Gastroesophageal sphincter (tissue), 4 donors: ENCODE measurements around the gene TDRD10. TPM values are rescaled to one million over a fixed set of nuclear protein-coding genes. Genes with fewer than 3 reads are reported as not detected.
"Not testable (repeated sequence)": the region's sequence is repeated elsewhere in the genome, so short reads cannot be mapped to it uniquely, and the experiment has no call there.

Experiments used
- ATAC-seq: fragments of 150-250 bp; one replicate; pipeline ENCODE4 v1.9.1; 2016; ENCODE audit warnings: mild to moderate bottlenecking, moderate library complexity
- H3K27ac ChIP-seq, 4 donors: fragments of 200-600 bp; sonication (generic) in 3 of 4; 1 replicate in 3 of 4; 2 replicates in 1 of 4; pipeline ENCODE4 v1.5.1; 2016 to 2019
- H3K27me3 ChIP-seq: fragments of 200-600 bp; sonication (generic); one replicate; pipeline ENCODE4 v1.5.1; 2019
- H3K36me3 ChIP-seq, 2 donors: fragments of 200-600 bp; sonication (generic); one replicate each; pipeline ENCODE4 v1.5.1; 2019; ENCODE audit warnings: control low read depth in 1 of 2
- H3K4me1 ChIP-seq, 3 donors: fragments of 200-600 bp; sonication (generic); 1 replicate in 2 of 3; 2 replicates in 1 of 3; pipeline ENCODE4 v1.5.1; 2016 to 2019; ENCODE audit warnings: control low read depth in 2 of 3
- H3K4me3 ChIP-seq, 2 donors: fragments of 200-600 bp; sonication (generic); one replicate each; pipeline ENCODE4 v1.5.1; 2019; ENCODE audit warnings: mild to moderate bottlenecking in 1 of 2, moderate library complexity in 1 of 2
- H3K9me3 ChIP-seq, 3 donors: fragments of 200-600 bp; sonication (generic); one replicate each; pipeline ENCODE4 v1.5.1; 2017 to 2019; ENCODE audit warnings: control low read depth in 2 of 3
- CTCF ChIP-seq, 4 experiments: fragments of 200-600 bp in 2 of 4; fragments of 450-650 bp in 2 of 4; sonication (generic) in 1 of 4; IDR thresholded peaks; one replicate each; pipeline ENCODE4 v1.5.1; 2017 to 2019; ENCODE audit warnings: antibody characterized with exemption in 4 of 4, mild to moderate bottlenecking in 2 of 4, moderate library complexity in 2 of 4
- EP300 ChIP-seq: sonication (generic); formaldehyde crosslinking; IDR thresholded peaks from one replicate; pipeline ENCODE4 v1.6.1; 2017; ENCODE audit warnings: antibody characterized with exemption, mild to moderate bottlenecking
- POLR2A ChIP-seq, 2 donors: fragments of 450-650 bp; IDR thresholded peaks; one replicate each; pipeline ENCODE4 v1.6.1; 2017; ENCODE audit warnings: antibody characterized with exemption in 2 of 2, mild to moderate bottlenecking in 2 of 2, moderate library complexity in 1 of 2
- POLR2AphosphoS5 ChIP-seq: sonication (generic); formaldehyde crosslinking; IDR thresholded peaks from one replicate; pipeline ENCODE4 v1.6.1; 2017; ENCODE audit warnings: antibody characterized with exemption
- WGBS, 2 donors: methylation state at CpG; one replicate each; pipeline ENCODE4 v1.1.5; 2018; ENCODE audit warnings: low coverage in 1 of 2; 5-methylcytosine and 5-hydroxymethylcytosine counted together
- total RNA-seq, 4 donors: library from RNA; depleted of rRNA; stranded (reverse); fragments of >200 nt; gene quantifications; one replicate each; pipeline ENCODE4 v1.1.0, GENCODE V29; 2016

The TDRD10 gene
- total RNA-seq, 4 donors from 2014 or later, result 1.4 to 3.3 (median 2.8) TPM

GRCh38 chr1:154485910-154486496 is 16.0 kb upstream of the TDRD10 start:
- ATAC-seq, result no peak
- H3K4me1 ChIP-seq, result peaks cover 0 to 31% (median 0%) of the 10 kb centered on the region in 3 donors
- TF ChIP-seq POLR2A (IDR thresholded peaks at IDR 0.05), result no peak
- no peak for TF ChIP-seq CTCF (IDR thresholded peaks at IDR 0.05)
- no peak for TF ChIP-seq POLR2AphosphoS5
- TF ChIP-seq EP300, result no peak
- H3K4me3 ChIP-seq, result no peak overlapping the region
- peaks cover under 1% of the 10 kb centered on the region for H3K27me3 ChIP-seq
- H3K9me3 ChIP-seq, result no peaks in the 10 kb centered on the region
- peak overlapping the region in 3 of 4 donors; percentile 32 to 50 (median 45) for H3K27ac ChIP-seq
- WGBS, 2 donors, result 31 to 35% methylated on average over 6 to 7 of the region's 7 CpGs
- peaks cover 0 to 6% of the 10 kb centered on the region in 2 donors for H3K36me3 ChIP-seq

GRCh38 chr1:154486756-154487155 is 15.3 kb upstream of the TDRD10 start:
- H3K27me3 ChIP-seq, H3K9me3 ChIP-seq, ATAC-seq, H3K4me3 ChIP-seq, H3K36me3 ChIP-seq: not testable (repeated sequence)
- peaks cover 0 to 35% (median 0%) of the 10 kb centered on the region in 3 donors for H3K4me1 ChIP-seq
- H3K27ac ChIP-seq, result peak overlapping the region in 3 of 4 donors; percentile 32 to 50 (median 45)
- 68 to 77% methylated on average over 4 to 5 of the region's 5 CpGs for WGBS, 2 donors

- H3K9me3 ChIP-seq, result no peaks in the 10 kb centered on the region
- peaks cover 0 to 51% (median 0%) of the 10 kb centered on the region in 3 donors for H3K4me1 ChIP-seq
- H3K27me3 ChIP-seq, result peaks cover 21% of the 10 kb centered on the region
- no peak for ATAC-seq
- H3K36me3 ChIP-seq, result peaks cover 0 to 6% of the 10 kb centered on the region in 2 donors
- H3K4me3 ChIP-seq, result no peak overlapping the region
- peak overlapping the region in 2 of 4 donors; percentile 8 to 20 for H3K27ac ChIP-seq
- TF ChIP-seq POLR2AphosphoS5 (no peak), CTCF (IDR thresholded peaks at IDR 0.05) (no peak), EP300 (no peak), POLR2A (IDR thresholded peaks at IDR 0.05) (no peak)
- WGBS, 2 donors, result 68 to 76% methylated on average over 13 of the region's 20 CpGs
Observed at GRCh38 chr1:154488922-154489321, 13.1 kb upstream of the TDRD10 start.

- Histone ChIP-seq H3K9me3 (no peaks in the 10 kb centered on the region), H3K36me3 (peaks cover 0 to 6% of the 10 kb centered on the region in 2 donors), H3K27ac (peak overlapping the region in 1 of 4 donors; percentile 20), H3K4me3 (no peak overlapping the region), H3K27me3 (peaks cover 21% of the 10 kb centered on the region), H3K4me1 (peaks cover 0 to 55% (median 0%) of the 10 kb centered on the region in 3 donors)
- WGBS, 2 donors, result 35 to 52% methylated on average over 5 of the region's 5 CpGs
- no peak for TF ChIP-seq EP300
- no peak for ATAC-seq
Observed at GRCh38 chr1:154489695-154490274, 12.2 kb upstream of the TDRD10 start.

- TF ChIP-seq POLR2AphosphoS5, result no peak
- no peak for TF ChIP-seq POLR2A (IDR thresholded peaks at IDR 0.05)
- TF ChIP-seq CTCF (IDR thresholded peaks at IDR 0.05), result no peak
- TF ChIP-seq EP300, result no peak
- no peak for ATAC-seq
- Histone ChIP-seq H3K4me3 (no peak overlapping the region), H3K36me3 (peaks cover 0 to 6% of the 10 kb centered on the region in 2 donors), H3K9me3 (no peaks in the 10 kb centered on the region), H3K27ac (no peak overlapping the region), H3K27me3 (peaks cover 21% of the 10 kb centered on the region), H3K4me1 (peaks cover 0 to 54% (median 0%) of the 10 kb centered on the region in 3 donors)
- 43 to 54% methylated on average over 1 of the region's 1 CpG for WGBS, 2 donors
Observed at GRCh38 chr1:154490317-154490716, 11.7 kb upstream of the TDRD10 start.

GRCh38 chr1:154492115-154492514 is 9.9 kb upstream of the TDRD10 start:
- Histone ChIP-seq H3K4me1 (peaks cover 0 to 38% (median 0%) of the 10 kb centered on the region in 3 donors), H3K9me3 (no peaks in the 10 kb centered on the region), H3K4me3 (no peak overlapping the region), H3K27ac (peak overlapping the region in 3 of 4 donors; percentile 7 to 43 (median 35)), H3K27me3 (peaks cover 24% of the 10 kb centered on the region), H3K36me3 (peaks cover 0 to 6% of the 10 kb centered on the region in 2 donors)
- ATAC-seq, result no peak
- TF ChIP-seq POLR2A (IDR thresholded peaks at IDR 0.05) (no peak), CTCF (IDR thresholded peaks at IDR 0.05) (no peak), POLR2AphosphoS5 (no peak), EP300 (no peak)
- 31 to 90% methylated on average over 2 of the region's 4 CpGs for whole genome bisulfite sequencing, 2 donors
